ENCODE results near the gene POLR3E.

DNA sequence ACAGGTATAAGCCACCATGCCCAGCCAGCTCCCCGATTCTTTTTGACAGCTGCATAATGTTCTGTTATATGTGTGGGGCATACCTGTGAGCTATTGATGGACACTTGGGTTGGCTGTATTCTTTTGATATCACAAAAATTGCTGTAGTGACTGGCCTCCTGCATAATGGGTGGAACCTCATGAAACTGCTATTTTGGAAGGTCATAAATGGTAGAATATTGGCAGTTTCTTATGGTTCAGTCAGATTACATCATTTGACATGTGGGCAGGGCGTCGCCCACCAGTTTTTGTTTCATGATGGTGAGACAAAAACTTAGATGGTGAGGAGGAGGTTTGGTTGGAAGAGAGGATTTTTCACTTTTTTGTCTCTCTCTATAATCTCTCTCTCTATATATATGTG lies 26.7 kb upstream of the POLR3E start:
- TF ChIP-seq, protein P1, sequence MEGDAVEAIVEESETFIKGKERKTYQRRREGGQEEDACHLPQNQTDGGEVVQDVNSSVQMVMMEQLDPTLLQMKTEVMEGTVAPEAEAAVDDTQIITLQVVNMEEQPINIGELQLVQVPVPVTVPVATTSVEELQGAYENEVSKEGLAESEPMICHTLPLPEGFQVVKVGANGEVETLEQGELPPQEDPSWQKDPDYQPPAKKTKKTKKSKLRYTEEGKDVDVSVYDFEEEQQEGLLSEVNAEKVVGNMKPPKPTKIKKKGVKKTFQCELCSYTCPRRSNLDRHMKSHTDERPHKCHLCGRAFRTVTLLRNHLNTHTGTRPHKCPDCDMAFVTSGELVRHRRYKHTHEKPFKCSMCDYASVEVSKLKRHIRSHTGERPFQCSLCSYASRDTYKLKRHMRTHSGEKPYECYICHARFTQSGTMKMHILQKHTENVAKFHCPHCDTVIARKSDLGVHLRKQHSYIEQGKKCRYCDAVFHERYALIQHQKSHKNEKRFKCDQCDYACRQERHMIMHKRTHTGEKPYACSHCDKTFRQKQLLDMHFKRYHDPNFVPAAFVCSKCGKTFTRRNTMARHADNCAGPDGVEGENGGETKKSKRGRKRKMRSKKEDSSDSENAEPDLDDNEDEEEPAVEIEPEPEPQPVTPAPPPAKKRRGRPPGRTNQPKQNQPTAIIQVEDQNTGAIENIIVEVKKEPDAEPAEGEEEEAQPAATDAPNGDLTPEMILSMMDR (IDR thresholded peaks at IDR 0.05) = no peak
- TF ChIP-seq EP300 (IDR thresholded peaks at IDR 0.05) (no peak), POLR2A (IDR thresholded peaks at IDR 0.05) (no peak)

All from tibial nerve (tissue), 4 donors.